Left renal cortex interstitium (tissue), 4 donors: ENCODE results near the gene NFYC. TPM values are rescaled to one million over a fixed set of nuclear protein-coding genes. Genes with fewer than 3 reads are reported as not detected.

Source experiments
- DNase-seq, 4 donors: peaks; one replicate each; pipeline ENCODE4 v3.0.0-alpha.2; 2013; ENCODE audit warnings: low read depth in 4 of 4, low spot score in 2 of 4, missing footprints in 1 of 4
- polyA plus RNA-seq, 4 donors: library from polyadenylated mRNA; unstranded; fragments of 120-200 nt; gene quantifications; one replicate each; pipeline ENCODE4 v1.2.1, GENCODE V29; 2013; ENCODE audit not compliant: insufficient read length in 4 of 4

Gene NFYC
- polyA plus RNA-seq, 4 donors: 89.7 to 121 (median 98.4) TPM

GRCh38 chr1:40810927-40811326, 119.4 kb downstream of the NFYC start:
- no peak for DNase-seq

GRCh38 chr1:40815420-40815819, 123.9 kb downstream of the NFYC start:
- DNase-seq: no peak

- DNase-seq: no peak
These were observed 126.3 kb downstream of the NFYC start for GRCh38 chr1:40817791-40818263.

GRCh38 chr1:40818264-40818961, 126.9 kb downstream of the NFYC start:
- no peak for DNase-seq

GRCh38 chr1:40819101-40819500, 127.6 kb downstream of the NFYC start:
- no peak for DNase-seq

- no peak for DNase-seq
These were observed 128.8 kb downstream of the NFYC start for GRCh38 chr1:40820251-40820797.

Other genes with a start within 250 kb of the NFYC start
- 1 to 10 TPM; 4.8 to 6.1 (median 5.7) TPM for gene ZFP69B, start 241.2 kb upstream of the NFYC start, polyA plus RNA-seq
- gene ZFP69, start 214.4 kb upstream of the NFYC start, polyA plus RNA-seq: 1 to 10 TPM; 6.3 to 9.5 (median 6.9) TPM
- 10 to 100 TPM; 10.8 to 13.5 (median 11.6) TPM for gene EXO5, start 182.9 kb upstream of the NFYC start, polyA plus RNA-seq
- 10 to 100 TPM in 3 of 4 donors, 1 to 10 TPM in 1; 9.8 to 13.0 (median 11.1) TPM for gene ZNF684, start 160.1 kb upstream of the NFYC start, polyA plus RNA-seq
- gene RIMS3, start 26.0 kb upstream of the NFYC start, polyA plus RNA-seq: 1 to 10 TPM; 1.4 to 1.8 (median 1.7) TPM
- 1 to 10 TPM; 1.2 to 3.1 (median 2.0) TPM for gene KCNQ4, start 92.1 kb downstream of the NFYC start, polyA plus RNA-seq
- 1 to 10 TPM; 3.4 to 7.7 (median 5.6) TPM for gene CITED4, start 170.7 kb downstream of the NFYC start, polyA plus RNA-seq